Fibroblast of villous mesenchyme (primary cell): ENCODE measurements around the gene CABP7. TPM values are rescaled to one million over a fixed set of nuclear protein-coding genes. Genes with fewer than 3 reads are reported as not detected.

Source experiments
- DNase-seq: peaks from one replicate; pipeline ENCODE4 v3.0.0-alpha.2; 2010; ENCODE audit warnings: low read depth
- H3K4me3 ChIP-seq: 2 replicates; pipeline ENCODE4 v1.5.1; 2011; ENCODE audit warnings: low read depth, mild to moderate bottlenecking, low read length
- CTCF ChIP-seq: IDR thresholded peaks from 2 replicates; pipeline ENCODE4 v1.5.1; 2012; ENCODE audit warnings: low read depth, mild to moderate bottlenecking, low read length; ENCODE audit not compliant: insufficient read depth
- small RNA-seq: library from RNA; depleted of rRNA; stranded (forward); fragments of <200 nt; gene quantifications from one replicate; pipeline ENCODE3, GENCODE V24; 2012
- total RNA-seq: library from RNA; depleted of rRNA; stranded (reverse); fragments of >200 nt; gene quantifications from 2 replicates; pipeline ENCODE4 v1.2.3, GENCODE V29; 2012

CABP7 gene
- total RNA-seq, 1 donor, result not detected

GRCh38 chr22:29769723-29770321 lies 50.0 kb downstream of the CABP7 start:
- no peak for DNase-seq
- no peak overlapping the region for H3K4me3 ChIP-seq
- no peak for TF ChIP-seq CTCF

GRCh38 chr22:29772170-29772641 lies 52.4 kb downstream of the CABP7 start:
- TF ChIP-seq CTCF, result peak; percentile 63
- DNase-seq, result peak; percentile 50
- H3K4me3 ChIP-seq, result no peak overlapping the region

- no peak for DNase-seq
- no peak for TF ChIP-seq CTCF
- H3K4me3 ChIP-seq, result no peak overlapping the region
These were observed 53.4 kb downstream of the CABP7 start for GRCh38 chr22:29773233-29773632.

GRCh38 chr22:29780220-29780619 lies 60.4 kb downstream of the CABP7 start:
- H3K4me3 ChIP-seq, result no peak overlapping the region
- no peak for TF ChIP-seq CTCF
- DNase-seq, result no peak

- H3K4me3 ChIP-seq, result no peak overlapping the region
- no peak for TF ChIP-seq CTCF
- DNase-seq, result peak; percentile 41
These were observed 61.2 kb downstream of the CABP7 start for GRCh38 chr22:29780748-29781676.

Small RNA genes within 50 kb of the gene (small RNA-seq; reads per million reads assigned to genes)
- gene AC004882.2, result not detected
- not detected for gene RF00019

Other genes starting within 250 kb of the CABP7 start
- under 0.01 and 0.32 TPM in 2 replicates for gene NEFH, start 239.8 kb upstream of the CABP7 start, total RNA-seq
- 37.6 and 50.6 TPM in 2 replicates for gene THOC5, start 166.2 kb upstream of the CABP7 start, total RNA-seq
- gene NIPSNAP1, start 138.9 kb upstream of the CABP7 start, total RNA-seq, result 66.4 and 77.7 TPM in 2 replicates
- gene NF2, start 116.4 kb upstream of the CABP7 start, total RNA-seq, result 153 and 240 TPM in 2 replicates
- 14.2 and 24.5 TPM in 2 replicates for gene ZMAT5, start 47.0 kb downstream of the CABP7 start, total RNA-seq
- 59.6 and 60.9 TPM in 2 replicates for gene UQCR10, start 47.4 kb downstream of the CABP7 start, total RNA-seq
- gene ASCC2, start 118.3 kb downstream of the CABP7 start, total RNA-seq, result 33.7 and 35.4 TPM in 2 replicates
- gene MTMR3, start 163.2 kb downstream of the CABP7 start, total RNA-seq, result 48.0 and 51.4 TPM in 2 replicates